Stimulated activated CD8-positive, alpha-beta memory T cell treated with anti-CD3 and anti-CD28 coated beads, Interleukin-7, amount 100 ng/mL, for 4 hours (primary cell): ENCODE measurements around the gene NYNRIN.

Source experiments
- DNase-seq, 2 donors: peaks; one replicate each; pipeline ENCODE4 v3.0.0-alpha.2; 2020; ENCODE audit warnings: low read depth in 2 of 2

Gene NYNRIN

DNA sequence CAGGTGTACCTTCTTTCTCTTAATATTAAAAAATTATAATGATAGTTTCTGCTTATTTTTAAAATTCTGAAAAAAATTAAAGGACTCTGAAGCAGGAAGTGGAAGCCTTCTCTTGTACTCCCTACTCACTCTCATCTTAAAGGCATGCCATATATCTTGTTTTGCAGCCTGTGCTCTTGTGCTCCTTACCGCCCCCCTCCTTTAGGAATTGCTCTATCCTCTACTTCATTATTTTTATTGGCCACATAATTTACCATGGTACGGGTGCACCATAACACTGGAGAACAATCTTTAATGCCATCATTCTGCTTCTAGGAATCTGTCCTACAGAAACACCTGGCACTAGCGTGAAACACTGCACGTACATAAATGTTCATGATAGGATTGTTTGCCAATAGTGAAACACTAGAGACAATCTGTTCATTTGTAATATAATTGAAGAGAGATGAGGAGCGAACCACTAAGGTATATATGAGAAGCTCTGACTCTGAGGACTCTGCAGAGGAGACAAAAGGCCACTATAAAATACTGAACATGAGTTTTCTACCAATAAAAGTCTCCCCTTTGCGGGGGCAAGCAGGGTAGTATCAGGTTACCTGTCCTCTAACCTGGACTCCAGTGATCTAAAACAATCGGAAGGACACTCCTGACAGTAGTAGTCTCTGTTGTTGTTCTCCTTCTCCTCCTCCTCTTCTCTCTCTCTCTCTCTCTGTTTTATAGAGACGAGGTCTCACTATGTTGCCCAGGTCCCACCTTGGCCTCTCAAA is 6.3 kb upstream of the NYNRIN start:
- DNase-seq, result no peak

DNA sequence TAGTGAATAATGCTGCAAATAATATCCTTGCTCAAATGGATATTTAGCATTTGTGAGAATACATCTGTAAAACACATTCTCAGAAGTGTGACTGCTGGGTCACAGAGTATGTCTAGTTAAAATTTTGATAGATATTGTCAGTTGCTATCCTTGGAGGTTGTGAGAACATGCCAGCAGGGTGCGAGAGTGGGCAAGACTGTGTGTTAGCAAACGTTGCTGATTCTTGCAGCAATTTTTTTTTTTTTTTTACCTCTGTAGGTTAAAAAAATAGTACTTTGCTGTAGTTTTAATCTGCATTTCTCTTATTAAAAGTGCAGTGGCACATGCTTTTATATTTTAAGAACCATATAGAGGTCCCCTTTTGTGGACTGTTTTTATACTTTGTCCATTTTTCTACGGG is 4.5 kb upstream of the NYNRIN start:
- no peak for DNase-seq

DNA sequence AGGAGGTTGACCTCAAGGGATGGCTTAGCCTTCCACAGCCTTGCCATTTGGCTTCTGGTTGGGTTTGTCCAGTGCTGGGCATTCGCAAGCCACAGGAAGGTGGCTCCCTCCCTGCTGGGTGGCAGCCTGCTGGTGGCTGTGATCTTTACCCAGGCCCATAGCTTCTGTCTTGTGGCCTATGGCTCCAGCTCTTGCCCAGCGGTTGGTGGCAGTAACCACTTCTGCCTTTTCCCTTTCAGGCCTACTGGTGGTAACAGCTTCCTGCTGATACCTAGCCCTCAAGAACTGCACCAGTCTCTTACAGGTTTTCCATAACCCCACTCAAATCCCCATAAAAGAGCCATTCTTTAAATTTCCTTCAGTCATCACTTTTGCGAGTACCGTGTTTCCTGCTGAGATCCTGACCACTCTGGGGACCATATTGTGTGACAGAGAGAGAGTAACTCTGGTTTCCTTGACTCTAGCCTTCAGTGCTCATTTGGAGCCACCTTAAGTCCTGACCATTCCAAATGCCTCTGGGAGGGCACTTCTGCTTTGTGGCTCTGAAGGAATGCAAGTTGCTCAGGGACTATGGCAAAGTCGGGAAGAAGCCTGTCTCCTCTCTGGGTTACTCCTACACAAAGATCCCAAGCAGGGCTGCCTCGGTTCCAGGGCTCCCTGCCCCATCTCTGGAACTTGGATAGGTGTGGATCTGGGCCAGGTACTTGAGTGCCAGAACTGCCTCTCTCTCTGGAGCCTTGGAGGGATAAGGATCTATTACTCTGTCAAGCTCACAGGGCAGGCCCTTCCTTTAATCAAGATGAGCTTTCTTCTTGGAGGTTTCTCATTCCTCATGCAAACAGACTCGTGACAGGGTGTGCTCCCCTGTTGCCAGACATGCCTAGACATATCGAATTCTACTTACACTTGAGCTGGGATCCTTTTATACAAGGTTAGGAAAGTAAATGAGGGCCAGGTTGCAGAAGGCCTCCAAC is 2.9 kb upstream of the NYNRIN start:
- no peak for DNase-seq

DNA sequence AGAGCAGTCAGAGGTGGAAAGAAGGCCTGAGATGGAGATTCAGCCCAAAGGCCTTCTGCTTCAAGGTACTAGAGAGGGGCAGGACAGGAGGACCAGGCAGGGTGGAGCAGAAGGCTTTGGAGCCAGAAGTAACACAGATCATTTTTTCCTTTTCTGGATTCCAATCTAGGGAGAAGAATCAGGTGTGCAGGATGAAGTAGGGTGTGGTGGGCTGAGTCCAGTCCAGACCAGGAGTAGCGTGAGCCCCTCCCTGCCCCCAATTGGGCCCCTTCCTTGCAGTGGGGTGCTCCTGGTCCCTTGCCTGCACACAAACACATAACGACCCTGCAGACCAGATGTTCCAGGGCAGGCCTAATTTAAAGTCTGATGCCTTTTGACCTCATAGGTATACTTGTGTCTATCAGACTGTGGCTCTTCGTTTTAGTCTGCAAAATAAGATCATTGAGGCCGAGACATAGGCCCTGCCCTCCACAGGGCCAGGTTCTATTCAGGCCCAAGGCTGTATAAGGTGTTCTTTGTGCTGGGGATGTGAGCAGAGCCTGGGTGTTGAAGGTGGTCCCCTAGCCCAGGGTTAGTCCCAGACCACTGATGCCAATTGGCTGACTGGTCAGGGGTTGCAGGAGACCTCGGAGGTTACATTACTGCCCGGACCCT is 1.0 kb upstream of the NYNRIN start:
- DNase-seq, result no peak

DNA sequence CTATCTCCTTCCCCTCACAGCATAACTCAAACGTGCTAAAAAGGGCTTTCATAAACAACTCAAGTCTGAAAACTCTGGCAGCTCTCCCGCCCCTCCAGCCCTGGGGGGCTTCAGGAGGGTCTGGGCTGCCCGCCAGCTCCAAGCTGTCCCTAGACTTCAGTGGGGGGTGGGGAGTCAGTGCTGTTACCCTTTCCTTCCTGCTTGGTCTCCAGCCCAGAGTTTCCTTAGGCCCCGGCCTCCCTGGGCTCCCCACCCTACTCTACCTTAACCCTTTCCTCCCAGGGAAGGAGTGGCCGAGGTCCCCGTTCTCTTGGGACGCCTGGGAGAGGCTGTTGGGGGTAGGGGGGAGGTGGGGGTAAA is 530 bp upstream of the NYNRIN start:
- no peak for DNase-seq

DNA sequence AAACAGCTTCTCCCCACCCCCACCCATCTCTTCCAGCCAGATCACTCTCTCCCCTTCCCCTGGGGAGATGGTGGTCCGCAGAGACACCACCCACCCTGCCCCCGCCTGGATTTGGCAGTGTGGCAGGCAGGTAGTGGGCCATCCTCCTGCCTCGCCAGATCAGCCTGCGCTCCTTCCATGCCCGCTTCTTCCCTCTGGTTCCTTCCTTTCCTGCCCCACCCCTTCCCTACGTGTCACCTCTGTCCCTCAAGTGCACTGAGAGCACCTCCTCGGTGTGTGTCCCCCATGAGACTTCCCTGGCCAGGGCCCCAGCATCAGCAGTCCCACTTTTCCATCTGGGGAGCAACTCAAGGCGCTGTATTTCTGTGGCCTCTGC is 632 bp downstream of the NYNRIN start:
- DNase-seq, result no peak

DNA sequence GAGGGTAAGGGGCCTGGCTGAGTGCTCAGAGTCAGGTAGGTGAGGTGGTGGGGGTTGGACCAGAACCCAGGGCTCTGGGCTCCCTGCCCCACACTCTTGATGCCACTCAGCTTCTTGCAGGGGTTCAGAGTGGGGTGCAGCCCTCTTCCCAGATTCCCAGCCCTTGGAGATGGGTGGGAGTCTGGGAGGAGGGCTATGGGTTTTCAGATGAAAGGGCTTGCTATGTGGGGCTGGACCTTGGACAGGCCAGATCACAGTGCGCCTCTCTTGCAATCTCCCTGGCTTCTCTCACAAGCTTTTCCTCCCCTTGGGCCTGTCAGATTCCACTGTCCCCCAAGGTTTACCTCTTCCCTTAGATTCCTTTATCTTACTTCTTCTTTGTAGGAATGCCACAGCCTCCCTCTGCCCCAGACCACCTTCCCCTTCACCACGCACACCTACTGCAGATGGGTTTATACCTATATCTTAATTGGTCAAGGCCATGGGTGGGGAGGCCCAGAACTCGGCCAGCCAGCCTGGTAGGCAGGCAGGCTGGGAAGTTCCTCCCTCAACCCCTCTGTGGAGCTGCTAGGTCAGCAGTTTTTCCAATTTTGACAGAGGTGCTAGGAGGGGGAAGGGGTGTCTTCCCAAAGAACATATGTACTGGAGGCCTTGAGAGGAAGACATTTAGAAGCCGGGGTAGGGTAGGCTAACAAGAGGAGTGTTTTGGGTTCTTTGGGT is 1.4 kb downstream of the NYNRIN start:
- DNase-seq, result no peak

DNA sequence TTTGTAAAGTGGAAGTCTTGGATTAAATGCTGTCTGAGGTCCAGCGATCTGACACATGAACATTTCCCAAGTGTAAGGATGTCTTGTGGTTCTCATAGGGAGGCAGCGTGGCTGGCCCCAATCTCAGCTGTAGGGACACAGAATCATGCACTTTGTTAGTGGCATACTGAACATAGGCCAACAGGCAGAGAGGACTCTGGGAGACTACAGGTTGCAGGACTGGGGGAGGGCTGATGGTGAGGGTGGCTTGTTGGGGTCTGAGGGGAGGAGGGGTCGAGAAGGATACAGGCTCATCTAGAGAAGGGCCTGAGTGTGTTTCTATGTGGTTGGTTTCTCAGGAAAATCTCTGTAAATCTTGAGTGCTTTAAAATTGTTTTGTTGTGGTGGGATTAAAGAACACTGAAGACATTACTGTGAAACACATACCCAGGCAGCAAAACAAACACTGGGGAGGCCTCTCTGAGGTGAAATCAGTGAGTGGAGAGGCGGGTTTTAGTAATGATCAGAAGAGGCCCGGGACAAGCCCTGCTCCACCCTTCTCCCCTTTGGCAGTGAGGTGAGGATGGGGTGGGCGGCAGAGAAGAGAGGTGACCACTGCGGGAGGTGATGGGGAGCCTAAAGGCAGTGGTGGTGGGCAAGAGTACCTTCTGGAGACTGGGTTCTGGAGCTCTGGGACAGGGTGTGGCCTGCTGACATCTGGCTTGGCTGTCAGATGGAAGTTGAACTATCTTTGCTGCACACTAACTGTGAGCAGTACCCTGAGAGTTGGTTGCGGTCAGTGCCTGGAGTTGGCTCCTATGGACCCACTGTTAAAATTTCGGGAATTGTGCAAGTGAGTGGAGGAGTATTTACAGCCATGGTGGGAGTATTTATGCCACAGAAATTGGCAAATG is 3.3 kb downstream of the NYNRIN start:
- no peak for DNase-seq

DNA sequence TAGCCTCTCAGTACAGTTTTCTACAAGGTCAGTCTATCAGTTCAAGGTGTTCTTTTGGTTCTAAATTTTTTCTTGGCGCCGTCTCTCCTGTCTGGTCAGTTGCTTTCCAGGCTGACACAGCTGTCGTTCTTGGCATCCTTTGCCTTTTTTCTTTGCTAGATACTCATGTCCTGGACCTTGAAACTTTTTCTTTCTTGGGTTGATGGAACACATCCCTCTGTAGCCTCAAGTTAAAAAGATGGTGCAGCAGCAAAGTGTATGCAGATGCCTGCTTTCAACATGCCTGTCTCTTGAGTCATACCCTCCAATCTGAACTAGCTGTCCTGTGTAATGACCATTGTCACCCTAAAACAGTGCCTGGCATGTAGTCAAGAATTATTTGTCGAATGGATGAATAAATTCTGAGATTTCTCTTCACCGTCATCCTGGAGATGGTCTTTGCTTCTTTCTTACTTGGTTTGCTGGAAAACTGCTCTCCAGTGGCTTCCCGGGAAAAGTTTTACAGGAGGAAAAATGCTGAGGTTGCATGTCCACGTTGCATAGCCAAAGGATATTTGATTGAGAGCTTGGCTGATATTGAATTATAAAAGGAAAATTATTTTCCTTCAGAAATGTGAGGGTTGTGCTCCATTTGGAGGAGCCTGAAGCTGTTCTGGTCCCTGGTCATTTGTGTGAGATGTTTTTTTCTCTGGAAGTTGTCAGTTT is 4.6 kb downstream of the NYNRIN start:
- DNase-seq, result no peak

DNA sequence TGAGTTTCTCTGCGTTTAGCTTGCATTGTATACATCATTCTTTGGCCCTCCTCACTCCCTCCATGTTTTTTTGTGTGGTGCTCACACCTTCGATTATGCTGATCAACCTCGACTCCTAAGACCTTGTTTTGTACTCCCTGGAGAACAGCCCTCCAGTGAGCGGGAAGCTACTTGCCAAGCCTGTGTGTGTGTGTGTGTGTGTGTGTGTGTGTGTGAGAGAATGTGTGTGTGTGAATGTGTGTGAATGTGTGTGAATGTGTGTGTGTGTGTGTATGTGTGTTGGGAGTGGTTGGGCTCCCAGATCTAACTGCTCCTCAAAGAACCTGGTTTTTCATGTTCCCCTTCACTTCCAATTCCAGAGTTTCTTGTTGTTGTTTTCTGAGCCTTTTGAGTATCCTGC is 6.0 kb downstream of the NYNRIN start:
- no peak for DNase-seq

DNA sequence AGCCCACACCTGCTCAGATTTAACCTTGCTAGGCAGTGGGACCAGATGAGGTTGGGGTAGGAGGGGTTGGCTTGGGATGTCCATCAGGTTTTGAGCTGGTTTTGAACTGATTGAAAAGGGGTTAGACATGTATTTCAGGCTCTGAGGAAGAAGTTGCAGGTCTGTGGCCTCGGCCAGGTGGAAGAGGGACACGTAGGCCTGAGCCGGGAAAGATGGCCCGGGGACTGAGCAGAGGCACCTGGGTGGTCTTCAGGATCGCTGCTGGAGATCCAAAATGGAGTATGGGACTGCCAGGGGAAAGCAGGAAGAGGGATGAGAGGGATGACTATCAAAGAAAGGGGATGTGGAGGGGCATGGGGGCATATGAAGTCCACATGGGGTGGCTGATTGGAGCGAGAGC is 7.6 kb downstream of the NYNRIN start:
- DNase-seq, result no peak

DNA sequence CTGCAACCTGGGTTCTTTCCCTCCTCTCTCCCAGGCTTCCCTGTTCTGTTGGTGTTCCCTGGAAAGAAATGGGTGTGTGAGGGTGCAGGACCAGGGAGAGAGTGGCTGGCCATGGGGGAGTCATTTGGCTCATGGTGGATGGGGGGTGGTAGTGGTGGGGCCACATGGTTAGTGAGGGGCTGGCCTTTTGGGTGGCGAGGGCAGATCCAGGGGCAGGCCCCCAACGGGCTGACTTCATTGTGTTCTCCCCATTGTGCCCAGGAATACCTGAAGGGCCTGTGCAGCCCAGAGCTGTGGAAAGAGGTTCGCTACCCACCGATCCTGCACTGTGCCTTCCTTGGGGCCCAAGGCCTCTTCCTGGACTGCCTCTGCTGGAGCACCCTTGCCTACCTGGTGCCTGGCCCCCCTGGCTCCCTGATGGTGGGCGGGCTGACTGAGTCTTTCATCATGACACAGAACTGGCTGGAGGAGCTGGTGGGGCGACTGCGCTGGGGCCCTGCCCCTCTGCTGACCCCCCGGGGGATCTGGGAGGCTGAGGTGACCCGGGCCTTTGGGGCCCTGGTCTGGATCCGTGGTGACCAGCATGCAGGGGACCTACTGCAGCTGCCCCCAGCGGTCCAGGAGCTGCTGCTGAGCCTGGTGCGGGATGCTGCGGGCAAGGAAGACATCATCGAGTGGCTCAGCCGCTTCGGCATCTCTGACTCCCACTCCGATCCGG is 9.0 kb downstream of the NYNRIN start:
- DNase-seq, result no peak

DNA sequence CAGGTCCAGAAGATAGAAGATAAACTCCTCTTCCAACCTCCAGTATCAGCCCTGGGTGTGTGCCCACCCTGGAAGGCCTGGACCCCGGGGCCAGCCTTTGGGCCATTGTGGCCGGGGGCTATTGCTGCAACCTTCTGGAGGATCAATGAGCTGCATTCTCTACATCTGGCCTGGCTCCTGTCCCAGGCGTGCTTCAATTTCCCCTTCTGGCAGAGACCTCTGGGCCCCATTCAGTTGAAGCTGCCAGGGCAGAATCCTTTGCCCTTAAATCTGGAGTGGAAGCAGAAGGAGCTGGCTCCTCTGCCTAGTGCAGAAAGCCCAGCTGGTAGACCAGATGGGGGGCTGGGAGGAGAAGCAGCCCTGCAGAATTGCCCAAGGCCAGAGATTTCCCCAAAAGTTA is 10.0 kb downstream of the NYNRIN start:
- no peak for DNase-seq

DNA sequence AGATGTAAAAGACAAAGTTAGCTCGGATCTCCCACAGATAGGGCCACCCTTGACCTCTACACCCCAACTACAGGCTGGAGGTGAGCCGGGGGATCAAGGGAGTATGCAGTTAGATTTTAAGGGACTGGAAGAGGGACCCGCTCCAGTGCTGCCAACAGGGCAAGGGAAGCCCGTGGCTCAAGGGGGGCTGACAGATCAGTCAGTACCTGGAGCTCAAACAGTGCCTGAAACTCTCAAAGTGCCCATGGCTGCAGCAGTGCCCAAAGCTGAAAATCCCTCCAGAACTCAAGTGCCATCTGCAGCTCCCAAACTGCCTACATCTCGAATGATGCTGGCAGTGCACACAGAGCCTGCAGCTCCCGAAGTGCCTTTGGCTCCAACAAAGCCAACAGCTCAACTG is 10.4 kb downstream of the NYNRIN start:
- no peak for DNase-seq

DNA sequence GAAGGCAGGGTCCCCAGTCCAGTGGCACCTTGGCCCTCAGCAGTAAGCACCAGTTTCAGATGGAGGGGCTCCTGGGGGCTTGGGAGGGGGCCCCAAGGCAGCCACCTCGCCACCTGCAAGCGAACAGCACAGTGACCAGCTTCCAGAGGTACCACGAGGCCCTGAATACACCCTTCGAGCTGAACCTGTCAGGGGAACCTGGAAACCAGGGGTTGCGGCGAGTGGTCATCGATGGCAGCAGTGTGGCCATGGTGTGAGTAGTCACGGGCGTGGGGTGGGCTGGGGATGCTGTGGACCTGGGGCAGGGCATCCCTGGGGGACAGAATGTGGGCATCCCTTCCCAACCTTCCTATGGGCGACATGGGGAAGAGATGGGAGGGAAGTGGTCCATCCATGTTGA is 11.2 kb downstream of the NYNRIN start:
- DNase-seq, result no peak

DNA sequence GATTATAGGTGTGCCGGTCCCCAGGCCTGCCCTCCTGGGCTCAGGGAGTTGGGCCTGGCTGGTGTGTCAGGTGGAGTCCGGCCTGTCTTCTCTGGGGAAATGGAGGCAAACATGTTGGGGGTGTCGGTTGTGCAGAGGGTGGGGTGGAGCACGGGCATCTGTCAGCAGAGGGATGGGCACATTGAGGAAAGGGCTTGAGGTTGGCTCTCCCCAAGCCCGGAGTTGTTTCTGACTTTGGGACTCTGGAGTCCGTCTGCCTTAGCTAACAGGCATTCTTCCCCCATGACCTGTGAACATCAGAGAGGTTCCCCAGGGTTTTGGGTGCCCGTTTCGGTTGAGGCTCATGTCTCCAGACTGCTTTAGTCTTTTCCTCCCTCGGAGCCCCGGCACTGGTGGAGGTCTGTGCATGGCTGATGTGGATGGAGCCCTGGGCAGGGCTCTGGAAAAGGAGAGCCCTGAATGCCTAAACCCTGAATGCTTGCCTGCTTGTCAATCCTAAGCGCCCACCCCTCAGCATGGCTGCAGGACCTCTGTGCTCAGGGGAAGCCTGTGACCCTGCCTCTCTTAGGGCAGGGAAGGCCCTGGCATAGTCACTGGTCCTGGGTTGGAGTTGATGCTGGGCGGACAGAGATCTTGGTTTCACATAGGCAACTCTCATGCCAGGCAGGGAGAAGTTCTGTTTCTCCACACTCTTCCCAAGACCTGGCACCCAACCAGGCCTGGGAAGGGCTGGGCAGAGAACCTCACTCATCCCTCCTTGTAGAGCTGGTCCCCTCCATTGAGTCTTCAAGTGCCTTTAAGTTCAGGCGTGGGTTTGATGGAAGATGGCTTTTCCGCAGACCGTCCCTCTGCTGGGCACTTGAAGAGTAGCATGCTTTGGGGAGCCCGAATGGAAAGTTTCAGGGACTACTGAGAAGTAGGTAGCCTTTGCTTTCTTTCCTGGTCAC is 12.9 kb downstream of the NYNRIN start:
- DNase-seq, result no peak

DNA sequence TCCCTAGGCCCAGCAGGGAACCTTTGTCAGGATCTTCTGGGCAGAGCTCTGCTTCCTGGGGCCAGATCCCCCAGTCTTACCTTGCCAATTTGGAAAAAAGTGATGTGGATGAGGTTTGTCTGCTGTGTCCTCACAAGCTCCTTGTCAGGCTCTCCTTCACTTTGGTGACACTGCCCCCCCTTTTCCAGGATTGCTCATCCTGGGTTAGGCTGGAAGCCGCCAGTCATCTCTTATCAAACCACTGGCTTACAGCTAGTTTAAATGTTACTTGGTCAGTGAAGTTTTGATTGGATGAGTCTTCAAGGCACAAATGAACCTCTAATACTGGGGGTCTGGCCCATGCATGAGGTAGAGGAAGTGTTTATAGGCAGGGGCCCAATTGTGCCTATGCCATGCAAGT is 15.3 kb downstream of the NYNRIN start:
- no peak for DNase-seq

DNA sequence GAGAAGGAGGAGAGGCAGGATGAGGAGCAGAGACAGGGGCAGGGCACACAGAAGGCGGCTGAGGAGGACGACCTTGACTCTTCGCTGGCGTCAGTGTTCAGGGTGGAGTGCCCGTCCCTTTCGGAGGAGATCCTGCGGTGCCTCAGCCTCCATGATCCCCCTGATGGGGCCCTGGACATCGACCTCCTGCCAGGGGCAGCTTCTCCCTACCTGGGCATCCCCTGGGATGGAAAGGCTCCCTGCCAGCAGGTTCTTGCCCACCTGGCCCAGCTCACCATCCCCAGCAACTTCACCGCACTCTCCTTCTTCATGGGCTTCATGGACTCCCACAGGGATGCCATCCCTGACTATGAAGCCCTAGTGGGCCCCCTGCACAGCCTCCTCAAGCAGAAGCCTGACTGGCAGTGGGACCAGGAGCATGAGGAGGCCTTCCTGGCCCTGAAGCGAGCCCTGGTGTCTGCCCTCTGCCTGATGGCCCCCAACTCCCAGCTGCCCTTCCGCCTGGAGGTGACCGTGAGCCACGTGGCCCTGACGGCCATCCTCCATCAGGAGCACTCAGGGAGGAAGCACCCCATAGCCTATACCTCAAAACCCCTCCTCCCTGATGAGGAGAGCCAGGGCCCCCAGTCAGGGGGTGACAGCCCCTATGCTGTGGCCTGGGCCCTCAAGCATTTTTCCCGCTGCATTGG is 16.1 kb downstream of the NYNRIN start:
- no peak for DNase-seq
